ENCODE results near the gene SEPTIN11. TPM values are rescaled to one million over a fixed set of nuclear protein-coding genes. Genes with fewer than 3 reads are reported as not detected.

SEPTIN11 gene
- total and polyA plus RNA-seq, 2 of the 8 experiments (the other 6 are each of a cell fraction or from before 2014, with no cell fraction given), result 32.2 to 110 TPM

GRCh38 chr4:76968937-76969336, 19.4 kb downstream of the SEPTIN11 start:
- no peaks in the 10 kb centered on the region for H3K9me3 ChIP-seq (ENCODE audit: insufficient read depth in 2 of 2, low read depth in 1 of 2, low read length in 1 of 2)
- TF ChIP-seq ASH2L (IDR thresholded peaks at IDR 0.05; ENCODE audit: low read length) (no peak), TEAD4 (IDR thresholded peaks at IDR 0.05; ENCODE audit: low read depth, low read length) (no peak), YY1 (IDR thresholded peaks at IDR 0.05; ENCODE audit: low read depth, low read length) (no peak)
- no peak overlapping the region for H3K4me2 ChIP-seq (ENCODE audit: insufficient read depth in 1 of 2, low read depth in 2 of 2, low read length in 2 of 2)
- ChIA-PET CTCF (ENCODE audit: partially characterized antibody) (interaction anchor here (0.8 kb wide), 1 partner anchor 8 kb away, joined by 3 read pairs; no protein-coding TSS in a partner anchor), POLR2A (ENCODE audit: partially characterized antibody) (interaction anchor here (1.2 to 1.7 kb wide), 2 partner anchors 11 to 13 kb away, joined by 4 to 5 read pairs; no protein-coding TSS in a partner anchor)
- FAIRE-seq, result no peak
- no peak overlapping the region for H3K18ac ChIP-seq (ENCODE audit: extremely low read depth, low read length)
- H3K4me1 ChIP-seq (replicated peaks in 1 of 4; ENCODE audit: control insufficient read depth in 3 of 4, insufficient read depth in 4 of 4, low read length in 3 of 4), result peaks cover 2 to 14% (median 7%) of the 10 kb centered on the region in 4 experiments; a peak in 6 of 7 replicates
- H3K14ac ChIP-seq (ENCODE audit: insufficient read length), result no peak overlapping the region
- DNase-seq (ENCODE audit: low read depth in 1 of 2, low spot score in 2 of 2), result no peak
- H3K9ac ChIP-seq (replicated peaks in 1 of 4; ENCODE audit: extremely low read depth in 1 of 4, low read depth in 3 of 4, low read length in 3 of 4), result no peak overlapping the region
- no peaks in the 10 kb centered on the region; the same call in 1 of the 2 replicates for H3K79me1 ChIP-seq (ENCODE audit: low read depth, low read length)
- no peak overlapping the region for H2BK5ac ChIP-seq (ENCODE audit: low read depth, low read length)
- no peak overlapping the region for H4K5ac ChIP-seq (ENCODE audit: insufficient read length, low read depth, low read length)
- no peaks in the 10 kb centered on the region for H3K36me3 ChIP-seq (ENCODE audit: control insufficient read depth in 2 of 4, insufficient read depth in 4 of 4, low read length in 3 of 4)
- no peak overlapping the region for H2AFZ ChIP-seq (ENCODE audit: low read length)
- peaks cover 0 to 2% of the 10 kb centered on the region in 2 experiments for H4K20me1 ChIP-seq (replicated peaks in 1 of 2; ENCODE audit: control insufficient read depth in 1 of 2, insufficient read depth in 2 of 2, low read length in 2 of 2)
- WGBS, 2 experiments (ENCODE audit: extremely low coverage in 1 of 2, insufficient coverage in 1 of 2, insufficient read length in 1 of 2, insufficient replicate concordance in 2 of 2, low coverage in 1 of 2, low lambda C conversion rate in 2 of 2, missing lambda C conversion rate in 1 of 2), result 85% methylated on average over 4 of the region's 4 CpGs; no CpG with 5 or more reads in 1 of the 2 experiments
- H3K27me3 ChIP-seq (replicated peaks in 1 of 4; ENCODE audit: control insufficient read depth in 3 of 4, extremely low read depth in 1 of 4, insufficient read depth in 3 of 4, low read length in 3 of 4), result no peaks in the 10 kb centered on the region
- no peaks in the 10 kb centered on the region; the same call in 1 of the 2 replicates for H3K23me2 ChIP-seq (ENCODE audit: low read depth, low read length)
- no peak overlapping the region for H3K23ac ChIP-seq (ENCODE audit: insufficient read length)
- H2BK20ac ChIP-seq (ENCODE audit: low read length), result no peak overlapping the region
- H2BK120ac ChIP-seq (replicated peaks; ENCODE audit: low read depth, low read length), result no peak overlapping the region
- H4K91ac ChIP-seq (replicated peaks; ENCODE audit: insufficient read length, low read length), result no peak overlapping the region
- no peak overlapping the region for H3K4me3 ChIP-seq (ENCODE audit: extremely low read depth in 1 of 4, insufficient read depth in 2 of 4, low read depth in 3 of 4, low read length in 4 of 4)
- no peak overlapping the region for H2BK12ac ChIP-seq (ENCODE audit: low read depth, low read length)
- no peak overlapping the region for H2BK15ac ChIP-seq (ENCODE audit: low read length)
- no peak overlapping the region for H3K56ac ChIP-seq (replicated peaks; ENCODE audit: insufficient read length, low read depth, low read length)
- no peak overlapping the region for H3K4ac ChIP-seq (replicated peaks; ENCODE audit: insufficient read length, low read depth, low read length)
- H2AK5ac ChIP-seq (ENCODE audit: low read depth, low read length), result no peak overlapping the region
- peaks cover 0 to 51% of the 10 kb centered on the region in 2 experiments; a peak in 2 of 4 replicates for H3K79me2 ChIP-seq (ENCODE audit: control insufficient read depth in 1 of 2, insufficient read depth in 2 of 2, low read length in 2 of 2)
- no peak overlapping the region for H4K8ac ChIP-seq (ENCODE audit: extremely low read depth, insufficient read depth, low read length)
- H3K27ac ChIP-seq (ENCODE audit: low read depth, low read length), result no peak overlapping the region
